Measurements from ENCODE around the gene PRR14L. TPM values are rescaled to one million over a fixed set of nuclear protein-coding genes. Genes with fewer than 3 reads are reported as not detected.

Gene PRR14L
- total RNA-seq, 4 donors from 2014 or later, result 14.6 to 21.6 (median 18.5) TPM

DNA sequence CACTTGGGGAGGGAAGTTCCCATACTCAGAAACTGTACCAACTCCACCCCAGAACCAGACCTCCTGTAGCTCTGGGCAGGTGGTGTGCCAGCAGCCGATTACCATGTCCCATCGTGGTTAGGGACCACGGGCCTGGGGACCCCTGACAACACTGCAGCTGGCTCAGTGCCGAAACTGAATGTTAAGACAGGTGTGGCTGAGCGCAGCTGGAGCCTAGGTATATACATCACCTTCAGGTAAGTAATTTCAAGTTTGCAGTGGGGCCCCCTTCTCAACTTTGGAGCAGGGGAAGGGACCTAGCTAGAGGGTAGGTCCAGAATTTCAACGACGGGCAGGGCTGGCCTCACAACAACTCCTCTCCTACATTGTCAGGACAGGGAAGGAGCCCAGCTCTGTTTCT is 67.2 kb downstream of the PRR14L start:
- Histone ChIP-seq H3K27me3 (no peaks in the 10 kb centered on the region), H3K36me3 (peaks cover 0 to 52% (median 48%) of the 10 kb centered on the region in 4 donors), H3K27ac (replicated peaks in 1 of 4) (peak overlapping the region in 3 of 4 donors; percentile 44 to 80 (median 59)), H3K9me3 (no peaks in the 10 kb centered on the region), H3K4me1 (peaks cover 12 to 32% (median 30%) of the 10 kb centered on the region in 4 donors), H3K4me3 (no peak overlapping the region)
- intact Hi-C loops (cut with DNase I), result loop anchor here (5.0 kb wide), 1 partner anchor 65 kb away; no protein-coding TSS in a partner anchor
- TF ChIP-seq, protein P1, sequence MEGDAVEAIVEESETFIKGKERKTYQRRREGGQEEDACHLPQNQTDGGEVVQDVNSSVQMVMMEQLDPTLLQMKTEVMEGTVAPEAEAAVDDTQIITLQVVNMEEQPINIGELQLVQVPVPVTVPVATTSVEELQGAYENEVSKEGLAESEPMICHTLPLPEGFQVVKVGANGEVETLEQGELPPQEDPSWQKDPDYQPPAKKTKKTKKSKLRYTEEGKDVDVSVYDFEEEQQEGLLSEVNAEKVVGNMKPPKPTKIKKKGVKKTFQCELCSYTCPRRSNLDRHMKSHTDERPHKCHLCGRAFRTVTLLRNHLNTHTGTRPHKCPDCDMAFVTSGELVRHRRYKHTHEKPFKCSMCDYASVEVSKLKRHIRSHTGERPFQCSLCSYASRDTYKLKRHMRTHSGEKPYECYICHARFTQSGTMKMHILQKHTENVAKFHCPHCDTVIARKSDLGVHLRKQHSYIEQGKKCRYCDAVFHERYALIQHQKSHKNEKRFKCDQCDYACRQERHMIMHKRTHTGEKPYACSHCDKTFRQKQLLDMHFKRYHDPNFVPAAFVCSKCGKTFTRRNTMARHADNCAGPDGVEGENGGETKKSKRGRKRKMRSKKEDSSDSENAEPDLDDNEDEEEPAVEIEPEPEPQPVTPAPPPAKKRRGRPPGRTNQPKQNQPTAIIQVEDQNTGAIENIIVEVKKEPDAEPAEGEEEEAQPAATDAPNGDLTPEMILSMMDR (IDR thresholded peaks at IDR 0.05), result no peak
- TF ChIP-seq POLR2AphosphoS5 (IDR thresholded peaks at IDR 0.05) (no peak), EP300 (IDR thresholded peaks at IDR 0.05) (no peak), POLR2A (IDR thresholded peaks at IDR 0.05; ENCODE audit: low read depth) (no peak)
- no peak for DNase-seq (ENCODE audit: extremely low spot score)
- WGBS, result 90% methylated on average over 5 of the region's 7 CpGs

DNA sequence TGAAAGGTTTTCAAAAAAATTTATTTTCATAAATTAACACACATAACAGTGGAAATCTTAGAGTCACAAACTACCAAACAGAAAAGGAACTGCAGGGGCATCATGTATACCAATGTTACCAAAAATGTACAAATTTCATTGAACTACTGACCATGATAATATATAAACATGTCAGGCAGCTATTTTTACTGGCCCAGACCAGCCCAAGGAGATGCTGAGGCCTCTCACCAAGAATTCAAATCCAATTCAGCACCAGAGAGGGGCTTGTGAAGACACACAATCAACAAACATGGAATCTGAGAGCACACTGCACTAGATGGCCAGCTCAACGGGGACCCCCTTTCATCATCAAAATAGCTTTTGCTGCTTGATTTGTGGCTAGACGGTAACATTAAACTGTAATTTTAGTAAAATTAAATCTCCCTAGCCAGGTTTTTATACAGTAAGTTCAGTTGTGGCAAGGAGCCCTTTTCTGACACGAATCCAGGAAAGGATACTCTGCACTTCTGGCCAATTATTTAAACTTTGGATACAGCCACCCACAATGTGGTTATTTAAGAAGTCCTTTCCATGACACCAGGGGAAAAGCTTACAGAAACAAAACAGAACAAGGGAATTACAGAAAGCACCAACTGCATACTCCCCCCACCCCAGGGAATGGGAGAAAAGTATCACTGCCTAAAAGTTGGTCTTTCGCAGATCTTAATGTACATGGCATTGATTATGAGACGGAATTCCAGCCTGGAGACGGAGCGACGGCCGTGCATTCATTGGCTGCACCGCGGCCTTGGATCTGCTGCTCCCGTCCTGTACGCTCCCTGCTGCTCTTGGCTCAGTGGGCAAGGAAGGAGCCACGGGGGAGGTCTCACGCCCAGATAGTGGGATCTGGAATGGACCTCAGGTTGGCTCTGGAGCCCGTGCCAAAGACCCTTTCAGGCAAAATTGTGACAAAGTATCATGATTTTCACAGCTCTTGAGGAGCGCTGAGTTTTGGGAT is 68.3 kb downstream of the PRR14L start:
- H3K27ac ChIP-seq (replicated peaks in 1 of 4), result peak overlapping the region; percentile 44 to 80 (median 54)
- WGBS, result 69% methylated on average over 16 of the region's 17 CpGs

DNA sequence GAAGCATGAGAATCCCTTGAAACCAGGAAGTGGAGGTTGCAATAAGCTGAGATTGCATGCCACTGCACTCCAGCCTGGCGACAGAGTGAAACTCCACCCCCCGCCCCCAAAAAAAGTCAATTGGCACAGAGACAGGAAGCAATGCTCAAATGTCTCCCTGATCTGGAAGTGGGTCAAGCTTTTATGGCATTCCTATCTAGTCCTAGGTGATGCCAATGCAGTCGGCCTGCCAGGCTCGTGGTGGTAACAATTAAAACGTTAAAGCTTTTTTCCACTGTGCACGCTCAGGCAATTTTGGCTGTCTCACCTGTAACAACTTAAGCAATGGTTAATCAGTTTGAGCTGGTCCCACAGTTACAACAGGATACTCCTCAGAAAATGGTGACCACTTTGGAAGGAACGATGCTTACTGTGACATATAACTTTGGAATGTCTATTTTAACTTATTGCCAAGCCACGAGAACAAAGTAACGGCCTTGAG is 69.0 kb downstream of the PRR14L start:
- intact Hi-C loops (cut with DNase I), result loop anchor here (5.0 kb wide), 1 partner anchor 66 kb away; no protein-coding TSS in a partner anchor
- no peaks in the 10 kb centered on the region for H3K9me3 ChIP-seq
- no peak for DNase-seq (ENCODE audit: extremely low spot score)
- H3K27ac ChIP-seq (replicated peaks in 1 of 4), result peak overlapping the region; percentile 44 to 80 (median 54)
- WGBS, result 46% methylated on average over 9 of the region's 9 CpGs
- peaks cover 15 to 42% (median 38%) of the 10 kb centered on the region in 4 donors for H3K4me1 ChIP-seq
- H3K36me3 ChIP-seq, result peaks cover 0 to 33% (median 30%) of the 10 kb centered on the region in 4 donors
- H3K27me3 ChIP-seq, result no peaks in the 10 kb centered on the region
- no peak overlapping the region for H3K4me3 ChIP-seq
- TF ChIP-seq POLR2AphosphoS5 (IDR thresholded peaks at IDR 0.05), result no peak
- no peak for TF ChIP-seq EP300 (IDR thresholded peaks at IDR 0.05)
- TF ChIP-seq, protein P1 (IDR thresholded peaks at IDR 0.05), result no peak
- TF ChIP-seq POLR2A (IDR thresholded peaks at IDR 0.05; ENCODE audit: low read depth), result no peak

More for the DNA sequence above, 68.3 kb downstream of the PRR14L start:
- Histone ChIP-seq H3K4me1 (peaks cover 12 to 37% (median 33%) of the 10 kb centered on the region in 4 donors), H3K4me3 (peak overlapping the region in 1 of 4 donors; percentile 2), H3K36me3 (peaks cover 0 to 41% (median 37%) of the 10 kb centered on the region in 4 donors), H3K9me3 (no peaks in the 10 kb centered on the region), H3K27me3 (no peaks in the 10 kb centered on the region)
- TF ChIP-seq POLR2A (IDR thresholded peaks at IDR 0.05; ENCODE audit: low read depth) (no peak), EP300 (IDR thresholded peaks at IDR 0.05) (no peak), POLR2AphosphoS5 (IDR thresholded peaks at IDR 0.05) (no peak)
- TF ChIP-seq, protein P1 (IDR thresholded peaks at IDR 0.05), result no peak
- DNase-seq (ENCODE audit: extremely low spot score), result no peak
- intact Hi-C loops (cut with DNase I), result loop anchor here (5.0 kb wide), 1 partner anchor 66 kb away; no protein-coding TSS in a partner anchor

DNA sequence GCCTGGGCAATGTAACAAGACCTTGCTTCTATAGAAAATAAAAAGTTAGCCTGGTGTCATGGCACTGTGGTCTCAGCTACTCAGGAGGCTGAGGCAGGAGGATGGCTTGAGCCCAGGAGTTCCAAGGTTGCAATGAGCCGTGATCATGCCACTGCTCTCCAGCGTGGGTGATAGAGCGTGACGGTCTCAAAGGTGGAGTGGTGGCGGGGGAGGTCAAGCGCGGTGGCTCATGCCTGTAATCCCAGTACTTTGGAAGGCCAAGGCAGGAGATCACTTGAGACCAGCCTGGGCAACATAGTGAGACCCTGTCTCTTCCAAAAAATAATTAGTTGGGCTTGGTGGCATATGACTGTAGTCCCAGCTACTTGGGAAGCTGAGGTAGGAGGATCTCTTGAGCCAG is 71.2 kb downstream of the PRR14L start:
- peak overlapping the region in 1 of 4 donors; percentile 14 for H3K27ac ChIP-seq (replicated peaks in 1 of 4)
- no peak for TF ChIP-seq POLR2AphosphoS5 (IDR thresholded peaks at IDR 0.05)
- TF ChIP-seq EP300 (IDR thresholded peaks at IDR 0.05), result no peak
- TF ChIP-seq, protein P1 (IDR thresholded peaks at IDR 0.05), result no peak
- no peak for TF ChIP-seq POLR2A (IDR thresholded peaks at IDR 0.05; ENCODE audit: low read depth)
- DNase-seq (ENCODE audit: extremely low spot score), result no peak
- H3K4me3 ChIP-seq, result no peak overlapping the region
- peaks cover 0 to 12% (median 10%) of the 10 kb centered on the region in 4 donors for H3K36me3 ChIP-seq
- peaks cover 15 to 42% (median 38%) of the 10 kb centered on the region in 4 donors for H3K4me1 ChIP-seq
- H3K27me3 ChIP-seq, result no peaks in the 10 kb centered on the region
- 95% methylated on average over 7 of the region's 7 CpGs for WGBS
- H3K9me3 ChIP-seq, result no peaks in the 10 kb centered on the region
- intact Hi-C loops (cut with DNase I), result no loop called here
